HG03196 (cell line): ENCODE results near the gene DNAH2.

ENCODE experiments used
- ATAC-seq: cut with Tn5 transposase; IDR thresholded peaks from one replicate; pipeline ENCODE4 v1.9.1; 2021; ENCODE audit not compliant: unreplicated experiment

DNAH2 gene

GRCh38 chr17:7864995-7865650 is 147.6 kb downstream of the DNAH2 start:
- no peak for ATAC-seq

GRCh38 chr17:7867881-7868329 is 150.4 kb downstream of the DNAH2 start:
- ATAC-seq = no peak

- no peak for ATAC-seq
Observed at GRCh38 chr17:7873051-7873450, 155.5 kb downstream of the DNAH2 start.

GRCh38 chr17:7875804-7876370 is 158.3 kb downstream of the DNAH2 start:
- ATAC-seq = no peak

- no peak for ATAC-seq
Observed at GRCh38 chr17:7878234-7878633, 160.7 kb downstream of the DNAH2 start.

- ATAC-seq = no peak
Observed at GRCh38 chr17:7880076-7880868, 162.7 kb downstream of the DNAH2 start.

- ATAC-seq = no peak
Observed at GRCh38 chr17:7881276-7882054, 163.9 kb downstream of the DNAH2 start.

GRCh38 chr17:7882068-7882467 is 164.5 kb downstream of the DNAH2 start:
- ATAC-seq = no peak

- ATAC-seq = no peak
Observed at GRCh38 chr17:7882629-7883028, 165.1 kb downstream of the DNAH2 start.
